ENCODE data around the gene IYD.

- TF ChIP-seq CTCF (IDR thresholded peaks at IDR 0.05) (no peak), ZFX (IDR thresholded peaks at IDR 0.05; ENCODE audit: borderline replicate concordance) (no peak)
These were observed 76.7 kb downstream of the IYD start for GRCh38 chr6:150445486-150445885.
